A549 (cell line): ENCODE results near the gene DLX5. TPM values are rescaled to one million over a fixed set of nuclear protein-coding genes. Genes with fewer than 3 reads are reported as not detected.

Experiments
- ATAC-seq, 2 experiments: fragments of 200-7000 bp in 1 of 2; fragments of >200 bp in 1 of 2; cut with Nextera tagmentation in 1 of 2; cut with Tn5 transposase in 1 of 2; 3 replicates each; pipeline versions ENCODE4 v1.8.0 to v1.9.1; 2018 to 2020; ENCODE audit warnings: mild to moderate bottlenecking in 1 of 2, moderate library complexity in 1 of 2
- CTCF ChIA-PET: fragments of 300-600 bp; sonication (Branson Sonifier 250); formaldehyde crosslinking; extraction: SDS; loops from one replicate; lab custom pipeline; 2021; ENCODE audit warnings: antibody characterized with exemption, inconsistent platforms; lab: Yijun Ruan, JAX
- POLR2A ChIA-PET: fragments of 350-600 bp; formaldehyde crosslinking; extraction: SDS; loops from one replicate; lab custom pipeline; 2021; ENCODE audit warnings: antibody characterized with exemption, inconsistent platforms; lab: Yijun Ruan, JAX
- DNase-seq, 2 experiments: peaks; one replicate each; pipeline versions ENCODE4 v3.0.0 to v3.0.0-alpha.2; 2011 to 2016; ENCODE audit warnings: low read depth in 1 of 2, low spot score in 1 of 2
- FAIRE-seq: peaks from 2 replicates; lab custom pipeline; 2011; peaks lifted over from hg19 to GRCh38; lab: Jason Lieb, UNC
- H3K27ac ChIP-seq, 2 experiments: fragments of >200 bp; sonication (Bioruptor Twin); formaldehyde crosslinking; 3 replicates each; pipeline ENCODE4 v1.5.1; 2016 to 2017
- H3K4me1 ChIP-seq: fragments of >200 bp; sonication (Bioruptor Twin); formaldehyde crosslinking; 3 replicates; pipeline ENCODE4 v1.6.1; 2016
- H3K4me2 ChIP-seq: fragments of >200 bp; sonication (Bioruptor Twin); formaldehyde crosslinking; 3 replicates; pipeline ENCODE4 v1.6.1; 2016
- H3K4me3 ChIP-seq: fragments of >200 bp; sonication (Bioruptor Twin); formaldehyde crosslinking; 3 replicates; pipeline ENCODE4 v1.5.1; 2016
- H3K9me3 ChIP-seq: fragments of >200 bp; sonication (Bioruptor Twin); formaldehyde crosslinking; 3 replicates; pipeline ENCODE4 v1.6.1; 2016
- ATOH8 ChIP-seq: fragments of 250-450 bp; sonication (Bioruptor Pico); IDR thresholded peaks from 2 replicates; pipeline ENCODE4 v1.5.0; 2020; ENCODE audit warnings: low read depth, mild to moderate bottlenecking, moderate library complexity
- BCL3 ChIP-seq: fragments of >200 bp; sonication (Bioruptor Twin); formaldehyde crosslinking; IDR thresholded peaks from 3 replicates; pipeline ENCODE4 v1.6.1; 2016
- CHD4 ChIP-seq: fragments of 200-600 bp; sonication (generic); IDR thresholded peaks from 2 replicates; pipeline ENCODE4 v1.6.1; 2016; ENCODE audit warnings: antibody characterized with exemption, mild to moderate bottlenecking, borderline replicate concordance
- ESRRA ChIP-seq: fragments of 150-350 bp; IDR thresholded peaks from 2 replicates; pipeline ENCODE4 v1.6.1; 2014; ENCODE audit warnings: mild to moderate bottlenecking, low read length, borderline replicate concordance
- GATA3 ChIP-seq: IDR thresholded peaks from 2 replicates; pipeline ENCODE4 v1.6.1; 2012; ENCODE audit warnings: borderline replicate concordance
- HES2 ChIP-seq: fragments of >200 bp; sonication (Bioruptor Twin); formaldehyde crosslinking; IDR thresholded peaks from 2 replicates; pipeline ENCODE4 v1.6.1; 2016
- HEYL ChIP-seq: fragments of 250-450 bp; sonication (Bioruptor Pico); IDR thresholded peaks from 2 replicates; pipeline ENCODE4 v1.8.0; 2021; ENCODE audit warnings: mild to moderate bottlenecking, moderate library complexity
- HOXB13 ChIP-seq: fragments of 250-450 bp; sonication (Bioruptor Pico); IDR thresholded peaks from 2 replicates; pipeline ENCODE4 v1.5.0; 2020; ENCODE audit warnings: low read depth, mild to moderate bottlenecking, moderate library complexity
- HOXB5 ChIP-seq: fragments of 250-450 bp; sonication (Bioruptor Pico); IDR thresholded peaks from 2 replicates; pipeline ENCODE4 v1.5.0; 2020; ENCODE audit warnings: mild to moderate bottlenecking, moderate library complexity
- KDM1A ChIP-seq: fragments of 200-600 bp; sonication (generic); IDR thresholded peaks from 2 replicates; pipeline ENCODE4 v1.6.1; 2016; ENCODE audit warnings: low read depth, mild to moderate bottlenecking
- KDM5A ChIP-seq: fragments of 200-600 bp; sonication (generic); IDR thresholded peaks from 2 replicates; pipeline ENCODE4 v1.6.1; 2016; ENCODE audit warnings: antibody characterized with exemption, mild to moderate bottlenecking
- PBX3 ChIP-seq: IDR thresholded peaks from 2 replicates; pipeline ENCODE4 v1.6.1; 2012
- POLR2A ChIP-seq: IDR thresholded peaks from 2 replicates; pipeline ENCODE4 v1.6.1; 2012; ENCODE audit warnings: mild to moderate bottlenecking, low read length
- RNF2 ChIP-seq: fragments of 200-600 bp; sonication (generic); IDR thresholded peaks from 2 replicates; pipeline ENCODE4 v1.6.1; 2016; ENCODE audit warnings: low read depth, mild to moderate bottlenecking, antibody characterized with exemption, moderate library complexity, borderline replicate concordance
- TFCP2L1 ChIP-seq: fragments of 250-450 bp; sonication (Bioruptor Pico); IDR thresholded peaks from 2 replicates; pipeline ENCODE4 v1.5.0; 2021; ENCODE audit warnings: mild to moderate bottlenecking
- USF2 ChIP-seq: fragments of 450-650 bp; IDR thresholded peaks from 2 replicates; pipeline ENCODE4 v1.6.1; 2014; ENCODE audit warnings: antibody characterized with exemption
- WGBS: methylation state at CpG from one replicate; pipeline ENCODE4 v1.1.6; 2017; ENCODE audit errors: missing lambda C conversion rate; 5-methylcytosine and 5-hydroxymethylcytosine counted together
- polyA plus RNA-seq, 4 experiments: library from polyadenylated mRNA; depleted of rRNA in 3 of 4; stranded (reverse); fragments of >200 nt; fragmentation: RNase III in 1 of 4; extraction: RNeasy Plus Mini Kit Qiagen cat#74134 plus additional on column Dnase treatment in 1 of 4; gene quantifications; 2 replicates in 3 of 4; 3 replicates in 1 of 4; pipeline ENCODE4 v1.2.3, GENCODE V29; 2011 to 2017

Gene DLX5
- polyA plus RNA-seq, 2 of the 4 experiments (the other 2 are of a cell fraction), result not detected

GRCh38 chr7:97020601-97020995, 4.0 kb downstream of the DLX5 start (continued):
- no peak for TF ChIP-seq USF2
- TF ChIP-seq CHD4, result no peak
- TF ChIP-seq HEYL, result no peak
- TF ChIP-seq, all 56 proteins: peak for 0

GRCh38 chr7:97019710-97020225, 4.9 kb downstream of the DLX5 start:
- Histone ChIP-seq H3K4me3 (no peak overlapping the region), H3K27ac (no peak overlapping the region), H3K4me1 (peaks cover 14% of the 10 kb centered on the region), H3K4me2 (no peak overlapping the region), H3K9me3 (no peaks in the 10 kb centered on the region)
- FAIRE-seq (no peak), DNase-seq (no peak), ATAC-seq (no peak)
- CTCF ChIA-PET, result interaction anchor here (5.3 kb wide), 1 partner anchor 8 kb away, joined by 40 read pairs; no protein-coding TSS in a partner anchor
- WGBS, result 25% methylated on average over 5 of the region's 5 CpGs
- TF ChIP-seq HOXB5 (no peak), GATA3 (no peak), ATOH8 (CRISPR knock-in tag) (no peak), ESRRA (no peak), PBX3 (no peak)
- POLR2A ChIA-PET, result no interaction called here

- TF ChIP-seq BCL3 (no peak), POLR2A (no peak), RNF2 (no peak), HES2 (no peak), PBX3 (no peak), USF2 (no peak), HOXB13 (CRISPR knock-in tag) (no peak), KDM1A (no peak), KDM5A (no peak), TFCP2L1 (CRISPR knock-in tag) (no peak)
- TF ChIP-seq, all 56 proteins: peak for 0
- no peak for DNase-seq
- FAIRE-seq, result no peak
- Histone ChIP-seq H3K4me1 (peaks cover 12% of the 10 kb centered on the region), H3K9me3 (no peaks in the 10 kb centered on the region), H3K4me2 (peak overlapping the region; percentile 23; the same call in 2 of the 3 replicates), H3K4me3 (no peak overlapping the region), H3K27ac (no peak overlapping the region)
- CTCF ChIA-PET, result interaction anchor here (5.3 kb wide), 1 partner anchor 8 kb away, joined by 40 read pairs; no protein-coding TSS in a partner anchor
- no peak for ATAC-seq
- POLR2A ChIA-PET, result no interaction called here
- 35% methylated on average over 18 of the region's 19 CpGs for WGBS
These were observed 5.7 kb downstream of the DLX5 start for GRCh38 chr7:97018791-97019531.
